AG04450 (cell line): Measurements from ENCODE around the gene DPM2. TPM values are rescaled to one million over a fixed set of nuclear protein-coding genes. Genes with fewer than 3 reads are reported as not detected.
A peak's percentile ranks its signal among the peaks of the same experiment; 100 is the strongest.

ENCODE experiments used
- CTCF ChIA-PET: fragments of 300-600, 350-600 bp; formaldehyde crosslinking; extraction: SDS; loops from one replicate; lab custom pipeline; 2022; ENCODE audit warnings: antibody characterized with exemption, inconsistent platforms; lab: Charles Lee
- POLR2A ChIA-PET: fragments of 350-600 bp; formaldehyde crosslinking; extraction: SDS; loops from one replicate; lab custom pipeline; 2021; ENCODE audit warnings: antibody characterized with exemption, inconsistent platforms; lab: Yijun Ruan, JAX
- DNase-seq: peaks from one replicate; pipeline ENCODE4 v3.0.0-alpha.2; 2011; ENCODE audit warnings: low read depth, low spot score
- H3K27ac ChIP-seq: one replicate; pipeline ENCODE4 v1.5.1; 2012; ENCODE audit warnings: low read depth, low read length, control low read depth
- H3K27me3 ChIP-seq: one replicate; pipeline ENCODE4 v1.6.0; 2012; ENCODE audit warnings: low read length; ENCODE audit not compliant: control insufficient read depth, insufficient read depth
- H3K4me3 ChIP-seq: 2 replicates; pipeline ENCODE4 v1.5.1; 2011; ENCODE audit warnings: mild to moderate bottlenecking, low read depth, low read length, control low read depth
- H3K9me3 ChIP-seq: 2 replicates; pipeline ENCODE4 v1.5.1; 2012; ENCODE audit warnings: low read length; ENCODE audit not compliant: control insufficient read depth, insufficient read depth
- CTCF ChIP-seq: IDR thresholded peaks from 2 replicates; pipeline ENCODE4 v1.5.1; 2011; ENCODE audit warnings: low read depth, low read length, control low read depth, inconsistent platforms
- polyA plus RNA-seq: library from polyadenylated mRNA; depleted of rRNA; stranded (reverse); fragments of >200 nt; gene quantifications from 2 replicates; pipeline ENCODE4 v1.2.3, GENCODE V29; 2011

DPM2 gene
- polyA plus RNA-seq, 1 experiment: 25.3 TPM

- ChIA-PET POLR2A (interaction anchor here (0.7 to 2.1 kb wide), 4 partner anchors 9 to 27 kb away, joined by 4 to 6 read pairs (median 6); partner anchors contain the start of gene AK1), CTCF (interaction anchor here (0.9 to 1.5 kb wide), 2 partner anchors 22 to 162 kb away, joined by 4 to 5 read pairs; partner anchors contain the start of gene TOR2A)
- DNase-seq: peak; percentile 43
- Histone ChIP-seq H3K27me3 (no peaks in the 10 kb centered on the region), H3K27ac (peak overlapping the region; percentile 90), H3K9me3 (peaks cover 36% of the 10 kb centered on the region), H3K4me3 (peak overlapping the region; percentile 39)
- TF ChIP-seq CTCF: no peak
These were observed 40.4 kb downstream of the DPM2 start for GRCh38 chr9:127897193-127897692.

DNA sequence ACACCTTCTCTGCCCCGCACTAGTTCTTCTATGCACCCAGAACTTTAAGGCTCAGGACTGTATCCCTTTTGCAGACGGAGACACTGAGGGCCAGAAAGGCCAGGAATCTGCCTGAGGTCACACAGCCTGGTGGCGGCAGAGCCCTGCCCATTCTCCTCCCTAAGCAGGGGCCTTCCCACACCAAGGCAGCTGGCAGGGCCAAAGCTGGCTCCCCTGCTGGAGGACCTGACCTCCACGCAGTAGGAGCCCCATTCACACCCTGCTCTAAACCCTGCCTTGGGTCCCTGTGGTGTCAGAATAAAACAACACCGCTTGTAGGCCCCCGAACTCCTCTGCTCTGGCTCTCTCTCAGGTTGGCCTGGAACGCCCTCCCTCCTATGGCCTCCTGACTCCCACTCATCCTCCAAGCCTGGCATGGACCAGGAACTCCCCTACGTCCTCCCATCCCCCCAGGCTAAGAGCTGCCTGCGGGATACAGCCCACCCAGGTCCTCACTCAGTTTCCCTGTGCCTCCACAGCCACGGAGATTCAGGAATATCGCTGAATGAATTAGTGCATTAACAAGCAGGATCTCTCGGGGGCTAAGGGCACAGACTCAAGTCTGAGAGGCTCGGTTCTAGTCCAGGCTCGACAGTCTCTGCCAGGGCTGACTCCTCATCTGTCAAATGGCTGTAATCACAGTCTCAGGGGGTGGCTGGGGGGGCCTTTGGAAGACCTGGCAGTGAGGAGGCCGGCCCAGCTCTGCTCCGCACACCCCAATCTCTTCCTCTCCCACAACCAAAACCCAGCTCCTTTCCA, 41.1 kb downstream of the DPM2 start:
- H3K9me3 ChIP-seq: peaks cover 36% of the 10 kb centered on the region
- peak overlapping the region; percentile 39 for H3K4me3 ChIP-seq
- no peak for TF ChIP-seq CTCF
- ChIA-PET POLR2A (interaction anchor here (0.7 to 2.1 kb wide), 3 partner anchors 12 to 27 kb away, joined by 4 to 6 read pairs (median 6); partner anchors contain the start of gene AK1), CTCF (interaction anchor here (0.9 to 1.5 kb wide), 2 partner anchors 23 to 162 kb away, joined by 4 to 5 read pairs; partner anchors contain the start of gene TOR2A)
- no peak for DNase-seq
- no peaks in the 10 kb centered on the region for H3K27me3 ChIP-seq
- peak overlapping the region; percentile 11 for H3K27ac ChIP-seq

DNA sequence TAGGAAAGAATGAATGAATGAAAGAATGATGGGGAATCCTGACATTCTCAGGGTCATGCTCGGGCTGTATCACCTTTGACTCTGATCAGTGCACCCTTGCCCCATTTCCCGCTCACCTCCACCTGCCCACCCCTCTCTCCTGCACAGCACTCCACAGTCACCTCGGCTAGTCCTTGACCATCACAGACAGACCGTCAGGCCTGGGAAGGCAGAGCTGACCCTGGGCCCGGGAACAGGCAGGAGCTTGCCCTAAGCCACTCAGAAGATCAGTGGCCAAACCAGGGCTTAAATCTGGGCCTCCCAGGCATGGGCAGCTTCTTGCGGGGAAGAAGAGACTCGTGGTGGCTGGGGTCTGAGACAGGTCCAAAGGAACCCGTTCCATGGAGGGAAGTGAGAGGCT, 41.8 kb downstream of the DPM2 start:
- Histone ChIP-seq H3K4me3 (no peak overlapping the region), H3K9me3 (peaks cover 36% of the 10 kb centered on the region), H3K27me3 (no peaks in the 10 kb centered on the region), H3K27ac (no peak overlapping the region)
- no peak for DNase-seq
- POLR2A ChIA-PET: interaction anchor here (2.1 kb wide), 1 partner anchor 11 kb away, joined by 6 read pairs; no protein-coding TSS in a partner anchor
- TF ChIP-seq CTCF: no peak
- CTCF ChIA-PET: interaction anchor here (0.6 kb wide), 1 partner anchor 139 kb away, joined by 3 read pairs; no protein-coding TSS in a partner anchor

- peaks cover 29% of the 10 kb centered on the region for H3K9me3 ChIP-seq
- no peak overlapping the region for H3K27ac ChIP-seq
- CTCF ChIA-PET: interaction anchor here (0.6 kb wide), 1 partner anchor 13 kb away, joined by 4 read pairs; no protein-coding TSS in a partner anchor
- POLR2A ChIA-PET: no interaction called here
- H3K27me3 ChIP-seq: no peaks in the 10 kb centered on the region
- no peak for DNase-seq
- no peak overlapping the region for H3K4me3 ChIP-seq
- TF ChIP-seq CTCF: no peak
These were observed 44.3 kb downstream of the DPM2 start for GRCh38 chr9:127893392-127893791.
